GM12878 (cell line): ENCODE measurements around the gene TMEM232. TPM values are rescaled to one million over a fixed set of nuclear protein-coding genes. Genes with fewer than 3 reads are reported as not detected.

Experiments
- ATF2 ChIP-seq: IDR thresholded peaks from 2 replicates; pipeline ENCODE4 v1.6.1; 2012; ENCODE audit warnings: low read length, inconsistent platforms
- ATF3 ChIP-seq: IDR thresholded peaks from 2 replicates; pipeline ENCODE4 v1.6.1; 2011; ENCODE audit warnings: low read depth, mild to moderate bottlenecking, low read length, moderate library complexity, borderline replicate concordance; ENCODE audit errors: extremely low read depth
- CEBPB ChIP-seq, 2 experiments: fragments of 150-350 bp in 1 of 2; IDR thresholded peaks; 2 replicates each; pipeline ENCODE4 v1.6.1; 2012 to 2014; ENCODE audit warnings: low read depth in 2 of 2, low read length in 2 of 2, borderline replicate concordance in 1 of 2, inconsistent platforms in 1 of 2
- CHD2 ChIP-seq: IDR thresholded peaks from 2 replicates; pipeline ENCODE4 v1.6.1; 2011; ENCODE audit warnings: low read depth, low read length, improper control_type of control experiment, borderline replicate concordance
- ETV6 ChIP-seq, 2 experiments: fragments of 450-650 bp in 1 of 2; IDR thresholded peaks in 1 of 2; conservative IDR thresholded peaks in 1 of 2; 2 replicates each; pipeline ENCODE4 v1.6.1; 2014; ENCODE audit warnings: antibody characterized with exemption in 1 of 2, borderline replicate concordance in 1 of 2, low read depth in 1 of 2, mild to moderate bottlenecking in 1 of 2, moderate library complexity in 1 of 2
- FOXK2 ChIP-seq: fragments of 450-650 bp; IDR thresholded peaks from 2 replicates; pipeline ENCODE4 v1.6.1; 2017; ENCODE audit warnings: mild to moderate bottlenecking, moderate library complexity
- HDGF ChIP-seq: fragments of 450-650 bp; IDR thresholded peaks from 2 replicates; pipeline ENCODE4 v1.6.1; 2016; ENCODE audit warnings: antibody characterized with exemption
- IRF4 ChIP-seq: IDR thresholded peaks from 2 replicates; pipeline ENCODE4 v1.6.1; 2011; ENCODE audit warnings: low read depth, low read length
- IRF5 ChIP-seq: fragments of 450-650 bp; IDR thresholded peaks from 2 replicates; pipeline ENCODE4 v1.6.1; 2017; ENCODE audit warnings: borderline replicate concordance
- MTA2 ChIP-seq: fragments of 450-650 bp; IDR thresholded peaks from 2 replicates; pipeline ENCODE4 v1.6.1; 2016; ENCODE audit warnings: low read depth, mild to moderate bottlenecking, moderate library complexity
- MTA3 ChIP-seq: IDR thresholded peaks from 2 replicates; pipeline ENCODE4 v1.6.1; 2012; ENCODE audit warnings: low read length, inconsistent platforms, borderline replicate concordance
- MYC ChIP-seq: IDR thresholded peaks from 2 replicates; pipeline ENCODE4 v1.6.1; 2011; ENCODE audit warnings: mild to moderate bottlenecking, low read length, moderate library complexity, inconsistent platforms; ENCODE audit not compliant: insufficient read depth, insufficient replicate concordance, insufficient read length, severe bottlenecking
- NFIC ChIP-seq: IDR thresholded peaks from 2 replicates; pipeline ENCODE4 v1.6.1; 2012; ENCODE audit warnings: low read depth, mild to moderate bottlenecking, inconsistent platforms, low read length, moderate library complexity
- NR2C1 ChIP-seq: fragments of 450-650 bp; IDR thresholded peaks from 2 replicates; pipeline ENCODE4 v1.6.1; 2017; ENCODE audit warnings: antibody characterized with exemption, mild to moderate bottlenecking, moderate library complexity
- NR2F1 ChIP-seq: fragments of 450-650 bp; conservative IDR thresholded peaks from 2 replicates; pipeline ENCODE4 v1.6.1; 2017; ENCODE audit warnings: mild to moderate bottlenecking
- PAX8 ChIP-seq: fragments of 450-650 bp; IDR thresholded peaks from 2 replicates; pipeline ENCODE4 v1.6.1; 2017; ENCODE audit warnings: mild to moderate bottlenecking, moderate library complexity
- PML ChIP-seq: IDR thresholded peaks from 2 replicates; pipeline ENCODE4 v1.6.1; 2012; ENCODE audit warnings: low read length, inconsistent platforms
- RB1 ChIP-seq: fragments of 450-650 bp; formaldehyde crosslinking; IDR thresholded peaks from 2 replicates; pipeline ENCODE4 v1.6.1; 2017; ENCODE audit warnings: mild to moderate bottlenecking, borderline replicate concordance
- RFX5 ChIP-seq: IDR thresholded peaks from 2 replicates; pipeline ENCODE4 v1.6.1; 2011; ENCODE audit warnings: low read depth, low read length, improper control_type of control experiment
- SIX5 ChIP-seq: IDR thresholded peaks from 2 replicates; pipeline ENCODE4 v1.6.1; 2011; ENCODE audit warnings: mild to moderate bottlenecking, low read depth, low read length, moderate library complexity; ENCODE audit not compliant: severe bottlenecking
- ZBED1 ChIP-seq: IDR thresholded peaks from 2 replicates; pipeline ENCODE4 v1.6.1; 2016; ENCODE audit warnings: borderline replicate concordance
- ZBTB40 ChIP-seq: fragments of 450-650 bp; IDR thresholded peaks from 2 replicates; pipeline ENCODE4 v1.6.1; 2016; ENCODE audit warnings: mild to moderate bottlenecking, moderate library complexity, borderline replicate concordance
- ZNF274 ChIP-seq: IDR thresholded peaks from one replicate; pipeline ENCODE4 v1.8.0; 2011; ENCODE audit not compliant: insufficient read length, insufficient read depth
- polyA plus RNA-seq, 11 experiments: library from polyadenylated mRNA; depleted of rRNA in 4 of 11; unstranded in 6 of 11; stranded (reverse) in 5 of 11; fragments of >200 nt; fragmentation: Nextera tagmentation in 4 of 11; fragmentation: Illumina TruSeq in 1 of 11; extraction: Ambion mirVana in 4 of 11; extraction: Trizol in 1 of 11; gene quantifications; 1 replicate in 1 of 11; 2 replicates in 10 of 11; pipeline versions ENCODE4 v1.2.1 to v1.2.3, GENCODE V29; 2011 to 2016; ENCODE audit warnings: inconsistent platforms in 2 of 11, missing spikeins in 2 of 11, low read depth in 1 of 11
- total RNA-seq, 4 experiments: library from RNA; depleted of rRNA in 3 of 4; stranded (reverse); fragments of >200 nt in 3 of 4; fragmentation: Illumina TruSeq in 1 of 4; extraction: Trizol in 1 of 4; gene quantifications; 2 replicates each; pipeline versions ENCODE4 v1.2.1 to v1.2.3, GENCODE V29; 2013 to 2021

TMEM232 gene
- total and polyA plus RNA-seq, 10 of the 15 experiments (the other 5 are each of a cell fraction or from before 2014, with no cell fraction given), result 0.29 to 1.3 (median 0.91) TPM

- TF ChIP-seq ZBED1, result no peak
- TF ChIP-seq FOXK2, result no peak
- TF ChIP-seq ETV6 (conservative IDR thresholded peaks at IDR 0.05 in 1 of 2, IDR thresholded peaks at IDR 0.05 in 1 of 2; ENCODE audit: borderline replicate concordance in 1 of 2, low read depth in 1 of 2), result peak in 1 of 2 experiments; percentile 64; a peak in 2 of 4 replicates
- no peak for TF ChIP-seq MYC
- no peak for TF ChIP-seq IRF4
- no peak for TF ChIP-seq CEBPB (IDR thresholded peaks at IDR 0.05; ENCODE audit: borderline replicate concordance in 1 of 2, low read depth in 2 of 2, low read length in 2 of 2)
- no peak for TF ChIP-seq ATF2
- TF ChIP-seq NFIC, result 0 out of 2 replicates have a peak, but pooled peaks have one; percentile 13
- TF ChIP-seq NR2F1, result peak; percentile 86
- no peak for TF ChIP-seq ZNF274
- TF ChIP-seq RFX5, result peak; percentile 64; the same call in 1 of the 2 replicates
- no peak for TF ChIP-seq PAX8
- no peak for TF ChIP-seq IRF5
- peak; percentile 96 for TF ChIP-seq PML
- peak; percentile 75; the same call in 1 of the 2 replicates for TF ChIP-seq RB1
- no peak; the same call in 1 of the 2 replicates for TF ChIP-seq MTA2
- TF ChIP-seq MTA3, result no peak; the same call in 1 of the 2 replicates
- TF ChIP-seq ATF3, result peak; percentile 92; the same call in 1 of the 2 replicates
- 0 out of 2 replicates have a peak, but pooled peaks have one; percentile 47 for TF ChIP-seq HDGF
- TF ChIP-seq NR2C1, result peak; percentile 77
- peak; percentile 95 for TF ChIP-seq ZBTB40
- 0 out of 2 replicates have a peak, but pooled peaks have one; percentile 21 for TF ChIP-seq CHD2
- TF ChIP-seq SIX5, result peak; percentile 23
Measured at GRCh38 chr5:110738812-110739651, 12.6 kb upstream of the TMEM232 start, which contains the start of gene SLC25A46 (continued).
